HG02943 (cell line): ENCODE measurements around the gene PSMC3IP.
"Not testable (repeated sequence)": the region's sequence is repeated elsewhere in the genome, so short reads cannot be mapped to it uniquely, and the experiment has no call there.

Experiments used
- ATAC-seq: cut with Tn5 transposase; IDR thresholded peaks from one replicate; pipeline ENCODE4 v1.9.1; 2021; ENCODE audit warnings: mild to moderate bottlenecking, low read depth, moderate library complexity; ENCODE audit not compliant: unreplicated experiment

Gene PSMC3IP

DNA sequence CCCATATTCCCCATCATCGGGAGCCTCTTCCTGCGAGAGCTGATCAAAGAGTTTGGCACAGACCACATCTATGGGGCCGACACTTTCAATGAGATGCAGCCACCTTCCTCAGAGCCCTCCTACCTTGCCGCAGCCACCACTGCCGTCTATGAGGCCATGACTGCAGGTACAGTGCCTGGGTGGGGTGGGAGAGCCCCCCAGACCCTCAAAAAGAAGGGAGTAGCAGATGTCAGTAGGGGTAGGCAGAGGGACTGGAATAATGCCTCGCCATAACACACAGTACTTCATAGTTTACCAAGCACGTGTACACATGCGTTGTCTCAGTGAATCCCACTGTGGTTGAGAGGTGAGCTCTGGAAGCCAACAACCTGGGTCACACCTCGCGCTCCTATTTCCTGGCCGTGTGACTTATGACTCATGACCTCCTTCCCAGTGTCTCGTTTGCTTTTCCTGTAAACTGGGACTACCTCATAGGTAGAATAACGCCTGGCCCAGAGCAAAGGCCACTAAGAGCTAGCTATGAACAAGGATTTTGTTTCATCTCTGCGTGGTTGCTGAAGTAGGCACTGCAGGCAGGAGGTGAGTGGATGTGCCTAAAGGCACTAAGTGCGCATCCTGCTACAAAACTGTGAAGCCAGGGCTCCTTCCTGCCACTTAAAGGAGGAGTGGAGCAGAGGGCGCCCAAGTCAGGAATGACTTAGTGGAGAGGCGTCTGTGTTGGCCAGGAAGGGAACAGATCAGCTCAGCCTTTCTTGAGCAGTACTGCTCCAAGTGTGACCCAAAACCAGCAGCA lies 36.3 kb downstream of the PSMC3IP start:
- ATAC-seq, result no peak

DNA sequence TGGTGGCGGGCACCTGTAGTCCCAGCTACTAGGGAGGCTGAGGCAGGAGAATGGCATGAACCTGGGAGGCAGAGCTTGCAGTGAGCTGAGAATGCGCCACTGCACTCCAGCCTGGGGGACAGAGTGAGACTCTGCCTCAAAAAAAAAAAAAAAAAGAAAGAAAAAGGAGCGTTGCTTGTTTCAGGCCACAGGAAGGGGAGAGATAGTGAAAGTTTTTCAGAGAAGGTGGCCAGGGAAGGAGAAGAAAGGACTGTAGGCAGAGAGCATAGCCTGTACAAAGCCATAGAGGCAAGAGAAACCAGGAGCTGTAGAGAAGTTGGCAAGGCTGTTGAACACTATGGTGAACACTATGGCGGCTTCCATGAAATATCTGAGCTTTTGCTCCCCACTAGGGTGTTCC lies 37.0 kb downstream of the PSMC3IP start:
- not testable (repeated sequence) for ATAC-seq

DNA sequence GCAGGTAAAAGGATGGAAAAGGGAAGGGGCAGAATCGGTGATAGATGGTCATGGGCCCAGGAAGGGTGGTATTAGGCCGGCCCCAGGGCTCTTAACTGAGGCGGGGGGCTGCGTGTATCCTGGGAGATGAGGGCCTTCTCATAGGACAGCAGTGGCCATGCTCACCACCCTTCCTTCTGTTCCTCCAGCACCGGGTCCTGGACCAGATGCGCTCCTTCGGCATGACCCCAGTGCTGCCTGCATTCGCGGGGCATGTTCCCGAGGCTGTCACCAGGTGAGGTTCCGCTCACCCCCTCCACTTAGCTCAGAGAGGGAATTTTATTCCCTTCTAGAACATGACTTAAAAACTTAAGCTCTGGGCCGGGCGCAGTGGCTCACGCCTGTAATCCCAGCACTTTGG lies 39.0 kb downstream of the PSMC3IP start:
- ATAC-seq, result no peak

DNA sequence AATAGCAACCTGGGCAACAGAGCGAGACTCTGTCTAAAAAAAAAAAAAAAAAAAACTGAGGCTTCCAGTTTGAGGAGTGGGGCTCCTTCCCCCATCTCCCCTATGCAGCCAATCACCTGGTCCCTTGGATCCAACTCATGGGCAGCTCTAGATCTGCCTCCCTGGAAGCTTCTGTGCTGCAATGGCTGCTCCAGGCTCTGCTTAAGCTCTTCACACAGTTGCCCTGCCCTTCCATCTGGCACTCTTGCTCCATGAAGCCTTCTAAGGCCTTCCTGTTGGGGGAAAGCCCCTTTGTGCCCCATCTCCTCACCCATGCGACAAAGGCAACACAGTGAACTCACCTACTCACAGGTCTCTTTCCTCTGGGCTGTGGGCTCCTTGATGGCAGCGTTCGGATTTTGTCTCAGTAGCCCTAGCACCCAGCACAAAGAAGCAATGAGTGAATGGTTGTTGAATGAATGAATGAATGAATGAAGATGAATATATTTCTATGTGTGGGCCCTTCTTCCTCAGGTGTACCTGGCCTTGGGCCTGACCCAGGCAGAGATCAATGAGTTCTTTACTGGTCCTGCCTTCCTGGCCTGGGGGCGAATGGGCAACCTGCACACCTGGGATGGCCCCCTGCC lies 39.6 kb downstream of the PSMC3IP start:
- no peak for ATAC-seq

DNA sequence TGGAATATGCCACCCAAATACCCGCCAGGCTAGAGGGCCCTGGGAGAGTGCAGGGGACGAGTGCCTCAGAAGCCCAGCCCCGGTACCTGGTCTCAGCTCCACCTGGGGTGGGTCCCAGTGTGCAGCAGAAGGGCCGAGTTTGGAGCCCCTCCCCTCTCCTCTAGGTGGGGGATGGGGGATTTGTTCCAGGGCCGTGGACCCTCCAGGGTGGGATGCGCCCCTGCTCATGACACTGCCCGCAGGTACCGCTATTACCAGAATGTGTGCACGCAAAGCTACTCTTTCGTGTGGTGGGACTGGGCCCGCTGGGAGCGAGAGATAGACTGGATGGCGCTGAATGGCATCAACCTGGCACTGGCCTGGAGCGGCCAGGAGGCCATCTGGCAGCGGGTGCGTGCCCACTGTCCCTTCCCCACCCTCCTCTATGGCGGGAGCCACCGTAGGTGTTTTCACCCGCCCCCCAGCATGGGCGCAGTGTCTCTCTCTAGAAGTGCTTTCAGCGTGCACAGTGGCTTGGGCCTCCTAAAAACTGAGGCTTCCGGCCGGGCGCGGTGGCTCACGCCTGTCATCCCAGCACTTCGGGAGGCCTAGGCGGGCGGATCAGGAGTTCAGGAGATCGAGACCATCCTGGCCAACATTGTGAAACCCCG lies 40.2 kb downstream of the PSMC3IP start:
- no peak for ATAC-seq

DNA sequence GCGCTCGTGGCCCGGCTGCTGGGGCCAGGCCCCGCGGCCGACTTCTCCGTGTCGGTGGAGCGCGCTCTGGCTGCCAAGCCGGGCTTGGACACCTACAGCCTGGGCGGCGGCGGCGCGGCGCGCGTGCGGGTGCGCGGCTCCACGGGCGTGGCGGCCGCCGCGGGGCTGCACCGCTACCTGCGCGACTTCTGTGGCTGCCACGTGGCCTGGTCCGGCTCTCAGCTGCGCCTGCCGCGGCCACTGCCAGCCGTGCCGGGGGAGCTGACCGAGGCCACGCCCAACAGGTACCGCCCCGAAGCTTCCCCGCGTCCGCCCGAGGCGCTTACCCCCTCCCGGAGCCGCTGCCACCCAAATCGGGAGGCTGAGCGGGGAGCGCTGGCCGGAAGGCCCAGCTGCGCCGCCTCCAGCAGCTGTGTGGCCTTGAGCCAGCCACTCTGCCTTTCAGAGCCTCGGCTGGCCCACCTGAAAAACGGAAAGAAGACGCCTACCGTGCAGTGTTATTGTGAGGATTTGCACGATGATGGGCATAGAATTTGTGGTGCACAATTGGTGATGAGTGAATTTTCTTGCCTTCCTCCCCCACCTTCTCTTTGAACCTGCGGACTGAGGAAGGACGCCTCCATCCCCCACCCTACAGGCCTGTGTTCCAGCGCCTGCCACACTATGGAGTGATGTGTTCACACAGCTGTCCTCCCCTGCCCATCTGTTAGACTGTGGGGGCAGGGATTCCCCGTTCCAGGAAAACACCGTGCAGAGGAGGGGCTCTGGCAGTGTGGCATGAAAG lies 41.0 kb downstream of the PSMC3IP start:
- ATAC-seq, result peak; percentile 47

DNA sequence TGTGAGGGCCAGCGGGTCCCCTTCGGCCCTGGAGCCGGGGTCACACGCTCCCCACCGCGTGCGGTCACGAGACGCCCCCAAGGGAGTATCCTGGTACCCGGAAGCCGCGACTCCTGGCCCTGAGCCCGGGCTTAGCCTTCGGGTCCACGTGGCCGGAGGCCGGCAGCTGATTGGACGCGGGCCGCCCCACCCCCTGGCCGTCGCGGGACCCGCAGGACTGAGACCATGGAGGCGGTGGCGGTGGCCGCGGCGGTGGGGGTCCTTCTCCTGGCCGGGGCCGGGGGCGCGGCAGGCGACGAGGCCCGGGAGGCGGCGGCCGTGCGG lies 41.5 kb downstream of the PSMC3IP start, which contains the start of gene NAGLU:
Gene NAGLU, plus strand, starts transcription at position 194 of the 324 bp plus-strand sequence. Its CDS starts 32 bp downstream, at position 226.
- peak; percentile 72 for ATAC-seq

DNA sequence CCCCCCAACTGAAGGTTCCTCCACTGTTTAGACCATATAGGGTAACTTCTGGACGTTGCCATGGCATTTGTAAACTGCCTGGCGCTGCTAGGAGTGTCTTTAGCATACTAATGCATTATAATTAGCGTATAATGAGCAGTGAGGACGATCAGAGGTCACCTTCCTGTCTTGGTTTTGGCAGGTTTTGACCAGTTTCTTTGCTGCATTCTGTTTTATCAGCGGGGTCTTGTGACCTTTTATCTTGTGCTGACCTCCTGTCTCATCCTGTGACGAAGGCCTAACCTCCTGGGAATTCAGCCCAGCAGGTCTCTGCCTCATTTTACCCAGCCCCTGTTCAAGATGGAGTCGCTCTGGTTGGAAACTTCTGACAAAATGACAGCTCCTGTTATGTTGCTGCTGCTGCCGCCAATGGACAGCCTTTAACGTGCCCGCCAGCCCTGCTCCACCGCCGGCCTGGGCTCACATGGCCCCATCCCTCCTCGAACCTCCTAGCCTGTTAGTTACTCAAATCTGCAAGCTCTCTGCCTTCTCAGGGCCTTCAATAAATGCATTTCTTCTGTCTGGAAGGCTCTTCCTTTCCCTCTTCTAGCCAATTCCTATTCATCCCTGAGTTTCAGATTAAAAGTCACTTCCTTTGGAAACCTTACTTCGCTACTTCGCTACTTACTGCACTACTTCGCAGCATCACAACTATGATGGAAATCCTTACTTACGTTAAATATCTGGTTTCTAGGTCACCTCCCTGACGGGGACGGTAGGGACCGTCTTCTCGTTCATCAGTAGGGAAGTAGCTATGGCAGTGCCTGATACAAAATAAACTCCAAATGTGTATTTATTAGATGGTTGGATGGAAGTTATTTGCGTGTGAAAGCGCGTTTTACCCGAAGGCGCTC lies 42.1 kb downstream of the PSMC3IP start:
- ATAC-seq, result no peak

DNA sequence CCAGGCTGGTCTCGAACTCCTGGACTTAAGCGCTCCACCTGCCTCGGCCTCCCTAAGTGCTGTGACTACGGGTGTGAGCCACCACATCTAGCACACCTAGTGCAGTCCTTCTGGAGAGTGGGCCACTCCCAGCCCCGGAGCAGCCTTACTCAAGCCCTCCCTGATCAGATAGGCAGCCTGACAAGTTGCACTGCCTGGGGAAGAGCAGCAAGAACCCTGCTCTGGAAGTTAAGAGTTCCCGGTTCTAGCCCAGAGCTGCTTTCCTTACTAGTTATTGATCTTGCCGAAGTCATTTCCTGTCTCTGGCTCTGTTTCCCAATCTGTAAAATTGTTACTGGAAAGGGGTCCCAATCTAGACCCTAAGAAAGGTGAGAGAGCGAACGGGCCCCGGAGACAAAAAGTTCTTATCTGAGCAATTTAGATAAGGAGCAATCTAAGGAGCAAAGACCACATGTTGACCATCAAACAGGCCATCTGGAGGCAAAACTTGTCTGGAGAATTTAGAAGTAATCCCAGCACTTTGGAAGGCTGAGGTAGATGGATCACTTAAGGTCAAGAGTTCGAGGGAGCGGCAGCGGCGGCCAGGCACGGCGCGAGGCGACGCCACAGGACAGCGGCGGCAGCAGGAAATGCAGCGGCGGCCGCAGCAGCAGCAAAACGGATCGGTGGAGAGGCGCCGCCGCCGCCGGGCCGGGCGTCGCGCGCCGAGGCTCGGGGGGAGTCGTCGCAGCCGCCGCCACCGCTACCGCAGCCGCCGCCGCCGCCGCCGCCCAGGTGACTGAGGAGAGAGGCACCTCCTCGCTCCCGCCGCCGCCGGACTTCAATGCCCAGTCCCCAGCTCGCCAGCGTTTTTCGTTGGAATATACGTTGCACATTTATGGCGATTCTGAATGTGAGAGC lies 45.8 kb downstream of the PSMC3IP start:
- no peak for ATAC-seq

DNA sequence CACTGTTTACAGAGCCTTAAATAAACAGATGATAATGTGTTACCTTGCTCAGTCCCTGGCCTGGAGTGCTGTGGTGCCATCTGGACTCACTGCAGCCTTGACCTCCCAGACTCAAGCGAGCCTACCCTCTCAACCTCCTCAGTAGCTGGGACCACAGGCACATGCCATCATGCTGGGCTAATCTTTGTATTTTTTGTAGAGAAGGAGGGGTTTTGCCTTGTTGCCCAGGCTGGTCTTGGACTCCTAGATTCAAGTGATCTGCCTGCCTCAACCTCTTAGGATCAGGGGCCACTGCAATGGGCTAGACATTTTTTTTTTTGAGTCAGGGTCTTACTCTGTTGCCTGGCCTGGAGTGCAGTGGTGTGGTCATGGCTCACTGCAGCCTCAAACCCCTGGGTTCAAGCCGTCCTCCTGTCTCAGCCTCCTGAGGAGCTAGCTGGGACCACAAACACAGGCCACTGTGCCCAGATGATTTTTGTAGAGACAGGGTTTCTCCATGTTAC lies 46.5 kb downstream of the PSMC3IP start:
- ATAC-seq, result no peak

DNA sequence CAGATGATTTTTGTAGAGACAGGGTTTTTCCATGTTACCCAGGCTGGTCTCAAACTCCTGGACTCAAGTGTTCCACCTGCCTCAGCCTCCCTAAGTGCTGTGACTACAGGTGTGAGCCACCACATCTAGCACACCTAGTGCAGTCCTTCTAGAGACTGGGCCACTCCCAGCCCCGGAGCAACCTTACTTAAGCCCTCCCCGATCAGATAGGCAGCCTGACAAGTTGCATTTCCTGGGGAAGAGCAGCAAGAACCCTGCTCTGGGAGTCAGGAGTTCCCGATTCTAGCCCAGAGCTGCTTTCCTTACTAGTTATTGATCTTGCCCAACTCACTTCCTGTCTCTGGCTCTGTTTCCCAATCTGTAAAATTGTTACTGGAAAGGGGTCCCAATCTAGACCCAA lies 48.5 kb downstream of the PSMC3IP start:
- no peak for ATAC-seq

DNA sequence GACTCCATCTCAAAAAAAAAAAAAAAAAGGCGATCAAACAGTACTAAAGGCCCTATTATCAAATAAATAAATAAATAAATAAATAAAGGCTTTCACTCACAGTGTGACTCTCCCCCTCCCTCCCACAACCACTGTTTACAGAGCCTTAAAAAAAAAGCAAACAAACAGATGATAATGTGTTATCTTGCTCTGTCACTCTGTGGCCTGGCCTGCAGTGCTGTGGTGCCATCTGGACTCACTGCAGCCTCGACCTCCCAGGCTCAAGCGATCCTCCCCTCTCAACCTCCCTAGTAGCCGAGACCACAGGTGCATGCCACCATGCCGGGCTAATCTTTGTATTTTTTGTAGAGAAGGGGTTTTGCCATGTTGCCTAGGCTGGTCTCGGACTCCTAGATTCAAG lies 49.6 kb downstream of the PSMC3IP start:
- ATAC-seq, result no peak

DNA sequence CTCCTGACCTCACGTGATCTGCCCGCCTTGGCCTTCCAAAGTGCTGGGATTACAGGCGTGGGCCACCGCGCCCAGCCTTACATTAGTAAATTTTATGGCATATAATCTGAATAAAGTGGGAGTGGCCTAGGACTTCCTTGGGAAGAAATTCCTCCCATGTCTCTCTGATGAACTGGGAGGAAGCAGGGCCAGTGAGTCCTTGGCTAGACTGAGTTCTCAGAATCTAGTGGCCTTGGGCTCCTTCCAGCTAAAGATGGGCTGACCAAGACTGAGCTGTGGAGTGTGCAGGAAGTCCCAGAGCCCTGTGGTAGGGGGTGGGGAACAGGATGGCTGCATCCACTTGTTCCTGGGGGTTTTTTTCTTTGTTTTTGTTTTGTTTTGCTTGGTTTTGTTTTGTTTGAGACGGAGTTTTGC lies 51.5 kb downstream of the PSMC3IP start:
- no peak for ATAC-seq

DNA sequence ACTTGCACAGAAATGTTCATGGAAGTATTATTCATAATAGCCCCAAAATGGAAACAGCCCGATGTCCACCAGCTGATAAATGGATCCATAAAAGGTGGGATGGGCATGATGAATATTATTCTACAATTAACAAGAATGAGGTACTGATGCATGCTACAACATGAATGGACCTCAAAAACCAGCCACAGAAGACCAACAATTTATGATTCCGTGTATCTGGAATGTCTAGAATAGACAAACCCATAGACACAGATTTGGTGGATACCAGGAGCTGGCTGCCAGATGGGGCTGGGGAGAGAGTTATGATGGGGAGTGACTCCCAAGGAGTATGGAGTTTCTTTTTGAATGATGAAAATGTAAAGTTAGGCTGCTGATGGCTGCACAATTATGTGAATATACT lies 52.3 kb downstream of the PSMC3IP start:
- no peak for ATAC-seq

DNA sequence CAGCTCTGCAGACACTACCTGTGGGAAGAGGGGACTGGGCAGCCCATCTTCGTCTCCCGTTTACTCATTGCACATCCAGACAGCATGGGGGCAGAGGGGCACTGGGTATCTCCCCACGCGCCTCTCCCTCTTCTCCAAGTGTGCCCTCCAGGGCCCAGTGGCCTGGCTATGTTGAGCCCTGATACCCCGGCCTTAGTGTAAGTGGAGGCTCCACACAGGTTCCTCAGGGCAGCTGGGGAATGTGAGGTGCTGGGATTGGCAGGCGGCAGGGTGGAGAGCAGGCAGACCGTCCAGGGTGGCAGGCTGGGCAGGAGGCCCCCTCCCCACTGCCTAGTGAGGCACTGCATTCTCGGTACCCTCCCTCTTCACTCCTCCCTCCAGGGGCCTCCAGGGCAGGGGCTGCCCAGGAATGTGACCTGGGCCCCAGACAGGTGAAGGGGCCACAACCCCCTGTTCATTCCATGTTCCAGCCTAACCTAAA lies 54.7 kb downstream of the PSMC3IP start:
- ATAC-seq, result no peak
